ENCODE results near the gene ATP5IF1. TPM values are rescaled to one million over a fixed set of nuclear protein-coding genes. Genes with fewer than 3 reads are reported as not detected.
A peak's percentile ranks its signal among the peaks of the same experiment; 100 is the strongest.

Gene ATP5IF1
- total RNA-seq, 4 donors from 2014 or later = 125 to 333 (median 193) TPM

DNA sequence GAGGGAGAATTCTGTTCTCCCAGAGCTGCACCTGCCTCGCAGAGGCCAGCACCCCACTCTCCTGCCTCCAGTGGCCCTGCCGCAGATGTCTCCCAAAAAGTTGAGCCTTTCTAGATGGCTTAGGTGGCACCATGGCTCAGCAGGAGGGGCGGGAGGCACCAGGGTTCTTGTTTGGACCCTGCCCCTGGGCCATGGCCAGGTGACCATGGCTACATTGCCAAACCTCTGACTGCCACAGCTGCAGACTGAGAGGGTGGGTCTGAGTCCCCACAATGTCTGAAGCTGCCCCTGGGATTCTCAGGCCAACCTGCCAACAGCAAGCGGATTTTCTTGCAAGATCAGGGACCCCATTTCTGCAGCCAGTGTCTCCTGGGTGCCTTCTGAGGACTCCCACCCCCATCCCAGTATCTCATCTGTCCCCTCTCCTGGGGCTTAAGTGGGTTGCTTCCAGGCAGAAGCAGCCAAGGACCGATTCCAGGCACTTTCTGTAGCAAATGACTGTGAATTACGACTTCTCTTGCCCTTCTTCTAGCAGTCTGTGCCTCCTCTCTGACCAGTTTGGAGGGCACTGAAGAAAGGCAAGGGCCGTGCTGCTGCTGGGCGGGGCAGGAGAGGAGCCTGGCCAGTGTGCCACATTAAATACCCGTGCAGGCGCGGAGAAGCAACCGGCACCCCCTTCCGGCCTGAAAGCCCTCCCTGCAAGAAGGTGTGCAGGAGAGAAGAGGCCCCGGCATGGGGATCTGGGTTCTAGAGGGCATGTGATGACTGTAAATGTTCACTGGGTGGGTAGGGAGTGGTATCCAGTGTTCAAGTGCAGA lies 45.9 kb downstream of the ATP5IF1 start:
- no peak for DNase-seq
- TF ChIP-seq, protein P1, sequence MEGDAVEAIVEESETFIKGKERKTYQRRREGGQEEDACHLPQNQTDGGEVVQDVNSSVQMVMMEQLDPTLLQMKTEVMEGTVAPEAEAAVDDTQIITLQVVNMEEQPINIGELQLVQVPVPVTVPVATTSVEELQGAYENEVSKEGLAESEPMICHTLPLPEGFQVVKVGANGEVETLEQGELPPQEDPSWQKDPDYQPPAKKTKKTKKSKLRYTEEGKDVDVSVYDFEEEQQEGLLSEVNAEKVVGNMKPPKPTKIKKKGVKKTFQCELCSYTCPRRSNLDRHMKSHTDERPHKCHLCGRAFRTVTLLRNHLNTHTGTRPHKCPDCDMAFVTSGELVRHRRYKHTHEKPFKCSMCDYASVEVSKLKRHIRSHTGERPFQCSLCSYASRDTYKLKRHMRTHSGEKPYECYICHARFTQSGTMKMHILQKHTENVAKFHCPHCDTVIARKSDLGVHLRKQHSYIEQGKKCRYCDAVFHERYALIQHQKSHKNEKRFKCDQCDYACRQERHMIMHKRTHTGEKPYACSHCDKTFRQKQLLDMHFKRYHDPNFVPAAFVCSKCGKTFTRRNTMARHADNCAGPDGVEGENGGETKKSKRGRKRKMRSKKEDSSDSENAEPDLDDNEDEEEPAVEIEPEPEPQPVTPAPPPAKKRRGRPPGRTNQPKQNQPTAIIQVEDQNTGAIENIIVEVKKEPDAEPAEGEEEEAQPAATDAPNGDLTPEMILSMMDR (IDR thresholded peaks at IDR 0.05 in 4 of 5, conservative IDR thresholded peaks at IDR 0.05 in 1 of 5) = no peak
- no peak for TF ChIP-seq POLR2A (IDR thresholded peaks at IDR 0.05)
- intact Hi-C loops (cut with DNase I; ENCODE audit: low total_unique reads) = no loop called here
- Histone ChIP-seq H3K4me3 (no peak overlapping the region), H3K9me3 (no peaks in the 10 kb centered on the region), H3K27me3 (no peaks in the 10 kb centered on the region), H3K36me3 (peaks cover 0 to 59% of the 10 kb centered on the region in 2 donors), H3K27ac (no peak overlapping the region), H3K4me1 (peaks cover 12 to 13% of the 10 kb centered on the region in 2 donors)
- no peak for ATAC-seq
- in situ Hi-C loops (cut with MboI; ENCODE audit: low sequenced_read_pairs in 4 of 4) = no loop called here

DNA sequence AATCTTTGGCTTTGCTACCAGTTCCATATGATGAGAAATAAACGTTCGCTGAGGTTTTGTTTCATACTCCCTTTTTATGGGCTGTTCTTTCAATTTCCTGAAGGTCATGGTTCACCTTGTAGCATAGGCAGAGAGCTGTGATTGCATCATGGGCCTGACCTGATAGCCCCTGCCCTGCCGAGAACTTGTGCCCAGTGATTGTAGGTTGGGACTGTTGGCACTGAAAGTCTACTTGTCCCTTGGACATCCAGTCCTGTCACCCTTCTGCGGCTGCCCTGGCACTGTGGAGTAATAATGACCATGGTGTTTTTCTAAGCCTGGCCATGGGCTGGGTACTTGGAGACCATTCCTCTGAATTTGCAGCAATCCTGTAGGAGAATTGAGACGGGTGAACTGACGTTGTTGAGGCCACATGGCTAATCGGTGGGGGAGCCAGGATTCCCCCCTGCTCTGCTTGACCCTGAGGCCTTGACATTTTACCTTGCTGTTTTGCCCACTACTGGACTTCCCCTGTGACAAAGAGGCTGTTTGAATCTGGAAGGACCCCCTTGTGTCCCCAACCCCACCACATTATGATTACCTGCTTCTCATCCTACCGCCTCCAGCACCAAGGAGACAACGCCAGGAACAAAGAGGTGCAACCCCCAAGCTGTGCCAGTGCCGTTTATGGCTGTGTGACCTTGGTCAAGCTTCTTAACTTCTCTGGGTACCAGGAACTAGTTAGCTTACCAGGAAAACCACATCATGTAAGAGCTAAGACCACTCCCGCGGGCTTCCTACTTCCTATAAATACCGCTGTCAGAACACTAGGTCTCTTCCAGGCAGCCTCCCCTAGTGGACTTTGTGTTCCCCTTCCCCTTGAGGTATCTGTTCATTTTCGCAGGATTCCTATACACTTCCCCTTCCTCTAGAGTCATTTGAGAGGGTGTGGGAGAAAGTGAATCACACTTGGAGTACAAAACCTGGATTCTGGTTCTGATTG lies 46.8 kb downstream of the ATP5IF1 start:
- no peak overlapping the region for H3K4me3 ChIP-seq
- in situ Hi-C loops (cut with MboI; ENCODE audit: low sequenced_read_pairs in 4 of 4) (no loop called here), intact Hi-C loops (cut with DNase I; ENCODE audit: low total_unique reads) (loop anchor here (1.0 kb wide), 1 partner anchor 19 kb away; no protein-coding TSS in a partner anchor)
- DNase-seq = peak in 1 of 2 donors; percentile 17
- H3K36me3 ChIP-seq = peaks cover 0 to 50% of the 10 kb centered on the region in 2 donors
- no peaks in the 10 kb centered on the region for H3K9me3 ChIP-seq
- ATAC-seq = no peak
- H3K4me1 ChIP-seq = peaks cover 12 to 13% of the 10 kb centered on the region in 2 donors
- H3K27me3 ChIP-seq = no peaks in the 10 kb centered on the region
- TF ChIP-seq, protein P1 (IDR thresholded peaks at IDR 0.05 in 4 of 5, conservative IDR thresholded peaks at IDR 0.05 in 1 of 5) = no peak
- no peak for TF ChIP-seq POLR2A (IDR thresholded peaks at IDR 0.05)
- no peak overlapping the region for H3K27ac ChIP-seq

DNA sequence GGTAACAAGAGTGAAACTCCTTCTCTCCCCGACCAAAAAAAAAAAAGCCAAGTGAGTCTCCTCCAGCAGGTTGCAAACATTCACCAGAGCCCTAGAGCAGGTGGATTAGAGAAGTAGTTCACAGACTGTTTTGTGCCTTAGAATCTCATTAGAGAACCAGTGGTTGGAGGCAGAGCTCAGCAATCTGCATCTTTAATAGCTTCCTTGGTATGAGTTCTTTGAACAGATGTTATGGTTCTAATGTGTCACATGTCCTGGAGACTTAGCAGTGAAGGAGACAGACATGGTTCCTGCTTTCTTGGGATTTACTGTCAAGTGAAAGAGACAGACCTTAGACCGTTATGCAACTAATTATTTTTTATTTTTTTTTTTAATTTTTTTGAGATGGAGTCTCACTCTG lies 50.2 kb downstream of the ATP5IF1 start:
- Histone ChIP-seq H3K27me3 (no peaks in the 10 kb centered on the region), H3K4me1 (peaks cover 12 to 13% of the 10 kb centered on the region in 2 donors), H3K27ac (no peak overlapping the region), H3K9me3 (no peaks in the 10 kb centered on the region), H3K36me3 (peaks cover 0 to 16% of the 10 kb centered on the region in 2 donors), H3K4me3 (no peak overlapping the region)
- ATAC-seq (no peak), DNase-seq (no peak)
- TF ChIP-seq, protein P1 (IDR thresholded peaks at IDR 0.05 in 4 of 5, conservative IDR thresholded peaks at IDR 0.05 in 1 of 5) = no peak
- TF ChIP-seq POLR2A (IDR thresholded peaks at IDR 0.05) = no peak
- in situ Hi-C loops (cut with MboI; ENCODE audit: low sequenced_read_pairs in 4 of 4) = no loop called here
- intact Hi-C loops (cut with DNase I; ENCODE audit: low total_unique reads) = no loop called here

Other genes starting within 250 kb of the ATP5IF1 start
- gene EYA3, start 147.5 kb upstream of the ATP5IF1 start, total RNA-seq = 10 to 100 TPM in 3 of 4 donors, 1 to 10 TPM in 1; 9.2 to 19.5 (median 15.4) TPM
- gene PTAFR, start 59.4 kb upstream of the ATP5IF1 start, total RNA-seq = 1 to 10 TPM in 2 of 4 donors, under 1 TPM in 2; 0.76 to 1.5 (median 0.97) TPM
- gene DNAJC8, start 3.1 kb upstream of the ATP5IF1 start, total RNA-seq = 10 to 100 TPM; 37.6 to 56.1 (median 51.2) TPM
- gene SESN2, start 23.4 kb downstream of the ATP5IF1 start, total RNA-seq = 10 to 100 TPM in 2 of 4 donors, 1 to 10 TPM in 2; 5.6 to 18.9 (median 12.4) TPM
- 10 to 100 TPM in 2 of 4 donors, 1 to 10 TPM in 2; 6.5 to 15.0 (median 10.1) TPM for gene MED18, start 92.9 kb downstream of the ATP5IF1 start, total RNA-seq
- 10 to 100 TPM in 3 of 4 donors, 1 to 10 TPM in 1; 9.1 to 17.7 (median 13.4) TPM for gene PHACTR4, start 133.6 kb downstream of the ATP5IF1 start, total RNA-seq